Limb (tissue), 2 donors: Measurements from ENCODE around the gene CALN1.
"Not testable (repeated sequence)": the region's sequence is repeated elsewhere in the genome, so short reads cannot be mapped to it uniquely, and the experiment has no call there.

Source experiments
- DNase-seq, 2 donors: peaks; one replicate each; pipeline ENCODE4 v3.0.0-alpha.2; 2016; ENCODE audit errors: extremely low spot score in 2 of 2

Gene CALN1

DNA sequence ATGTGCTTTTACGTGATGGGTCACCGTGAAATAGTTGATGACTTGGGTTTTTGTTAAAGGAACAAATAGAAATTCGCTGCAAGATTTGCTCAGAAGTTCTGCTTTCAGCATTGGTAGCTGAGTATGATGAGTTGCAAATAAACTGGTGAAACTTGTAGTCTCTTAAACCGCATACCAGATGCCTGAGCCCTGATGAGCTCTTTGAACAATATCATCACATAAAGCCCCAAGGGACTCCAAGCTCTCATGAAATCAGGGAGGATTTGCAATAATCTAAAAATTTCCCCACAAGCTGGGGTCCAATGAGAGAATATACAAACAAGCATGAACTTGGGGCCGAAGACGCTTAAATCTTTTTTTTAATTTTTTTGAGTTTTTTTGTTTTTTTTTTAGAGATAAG lies 312.4 kb downstream of the CALN1 start:
- no peak for DNase-seq

DNA sequence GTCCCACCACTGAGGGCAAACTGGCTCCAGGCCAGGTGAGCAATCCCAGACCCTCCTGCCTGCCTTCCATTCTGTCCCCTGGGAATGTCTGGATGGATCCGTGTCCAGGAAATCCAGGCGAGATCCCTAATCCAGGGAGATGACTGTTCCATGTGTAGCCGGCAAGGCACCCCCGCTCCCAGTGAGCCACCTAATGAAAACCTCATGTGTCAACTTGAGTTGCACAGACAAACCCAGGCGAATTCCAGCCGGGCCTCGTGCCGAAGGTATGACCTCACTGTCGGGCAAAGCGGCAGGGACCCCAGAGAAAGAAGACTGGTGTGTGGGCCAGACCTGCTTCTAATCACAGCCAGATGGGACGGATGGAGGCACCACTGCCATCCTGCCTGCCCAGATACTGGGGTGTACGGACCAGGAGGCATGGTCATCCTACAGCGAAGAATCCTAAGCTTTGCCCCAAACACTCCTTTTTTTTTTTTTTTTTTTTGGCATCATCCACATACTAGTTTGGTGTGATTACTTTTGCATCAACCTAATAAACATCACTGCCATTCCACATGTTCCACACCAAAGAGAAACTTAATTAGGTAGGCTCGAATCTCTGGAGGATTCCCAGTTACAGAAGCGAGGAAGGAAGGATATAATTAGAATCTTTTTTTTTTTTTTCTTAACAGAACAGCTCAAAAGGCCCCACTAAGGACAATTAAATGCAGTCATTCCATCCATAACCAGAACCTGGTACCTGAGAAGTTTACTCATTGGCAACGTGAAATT lies 313.1 kb downstream of the CALN1 start:
- DNase-seq, result peak; percentile 7 to 77

DNA sequence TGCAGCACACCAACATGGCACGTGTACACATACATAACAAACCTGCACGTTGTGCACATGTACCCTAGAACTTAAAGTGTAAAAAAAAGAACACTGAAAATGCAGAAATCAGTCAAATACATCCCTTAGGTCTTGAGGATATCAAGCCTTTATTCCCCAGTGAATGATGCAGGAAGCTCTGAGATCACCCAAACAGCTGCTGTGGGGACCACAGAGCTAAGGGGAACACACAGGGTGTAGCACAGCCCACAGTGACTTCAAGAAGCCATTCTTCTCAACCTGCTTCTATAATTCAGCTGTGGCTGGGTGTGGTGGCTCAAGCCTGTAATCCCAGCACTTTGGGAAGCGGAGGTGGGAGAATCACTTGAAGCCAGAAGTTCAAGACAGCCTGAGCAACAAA lies 314.9 kb downstream of the CALN1 start:
- DNase-seq, result no peak

DNA sequence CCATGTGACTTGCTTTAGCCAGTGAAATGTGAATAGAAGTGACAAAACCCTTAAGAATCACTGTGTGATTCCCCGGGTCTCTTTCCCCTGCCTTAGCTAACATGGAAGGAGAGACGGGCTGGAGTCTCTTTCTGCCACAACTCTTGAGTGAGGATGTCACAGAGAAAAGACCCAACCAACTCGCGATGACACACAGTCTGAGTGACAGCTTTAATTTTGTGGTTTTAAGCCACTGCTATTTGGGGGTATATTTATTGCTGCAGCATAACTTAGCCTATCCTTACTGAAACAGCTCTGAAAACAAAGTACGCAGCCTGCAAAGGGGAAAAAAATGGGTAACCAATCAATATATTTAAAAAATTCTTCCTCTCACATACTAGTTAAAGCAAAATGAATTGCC lies 319.4 kb downstream of the CALN1 start:
- no peak for DNase-seq

DNA sequence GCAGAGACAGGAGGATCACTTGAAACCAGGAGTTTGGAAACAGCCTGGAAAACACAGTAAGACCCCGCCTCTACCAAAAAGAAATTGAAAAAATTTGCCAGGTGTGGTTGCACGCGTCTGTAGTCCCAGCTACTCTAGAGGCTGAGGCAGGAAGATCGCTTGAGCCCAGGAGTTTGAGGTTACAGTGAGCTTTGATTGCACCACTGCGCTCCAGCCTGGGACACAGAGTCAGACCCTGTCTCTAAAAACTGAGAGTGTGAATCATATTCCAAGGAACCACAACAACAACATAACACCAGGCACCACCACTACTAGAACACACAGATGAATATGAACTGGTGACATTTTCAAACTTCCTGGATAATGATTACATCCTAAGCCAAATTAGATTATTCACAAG lies 324.2 kb downstream of the CALN1 start:
- no peak for DNase-seq

DNA sequence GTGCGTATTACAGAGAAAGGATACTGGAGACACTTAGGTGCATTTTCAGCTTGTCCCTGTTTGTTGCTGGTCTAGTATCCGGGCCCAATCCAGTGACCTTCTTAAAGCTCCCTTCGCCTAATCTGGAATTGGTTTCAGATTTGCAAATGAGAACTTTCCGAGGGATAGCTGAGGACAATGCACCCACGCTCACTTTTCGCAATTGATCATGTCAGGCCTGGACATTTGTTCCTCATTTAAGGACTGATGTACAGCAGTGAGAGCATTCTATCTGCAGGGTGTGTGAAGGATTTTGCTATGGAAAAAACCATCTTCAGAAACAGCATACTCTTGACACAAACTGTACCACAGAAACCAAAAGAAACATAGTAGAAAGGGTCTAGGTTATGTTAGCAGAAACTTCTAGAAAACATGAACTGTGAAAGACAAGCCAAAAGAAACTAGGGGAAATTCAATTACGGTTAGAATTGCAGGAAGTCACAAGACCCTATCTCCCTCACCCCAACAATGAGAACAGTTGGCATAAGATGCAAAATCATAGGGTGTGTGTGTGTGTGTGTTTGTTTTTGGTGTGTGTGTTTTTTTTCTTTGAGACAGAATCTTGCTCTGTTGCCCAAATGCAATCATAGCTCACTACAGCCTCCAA lies 331.1 kb downstream of the CALN1 start:
- no peak for DNase-seq

DNA sequence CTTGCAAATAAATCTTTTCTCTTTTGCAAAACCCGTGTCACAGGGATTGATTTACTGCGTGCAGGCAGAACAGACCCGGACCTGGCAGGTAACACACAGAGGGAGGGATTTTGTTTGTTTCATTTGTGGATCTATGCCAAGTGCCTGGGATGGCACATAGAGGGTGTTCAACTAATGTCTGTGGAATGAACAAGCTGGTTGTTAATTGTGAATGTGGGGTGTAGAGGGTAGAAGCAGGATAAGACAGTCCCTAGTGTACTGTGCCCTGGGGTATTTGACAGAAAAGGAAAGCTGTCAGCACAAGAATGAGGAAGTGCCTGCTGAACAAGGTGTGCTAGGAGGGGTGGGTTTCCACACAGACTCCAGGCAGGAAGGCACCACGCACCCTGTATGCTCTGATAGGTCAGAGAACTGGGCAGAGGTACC lies 331.8 kb downstream of the CALN1 start:
- no peak for DNase-seq

DNA sequence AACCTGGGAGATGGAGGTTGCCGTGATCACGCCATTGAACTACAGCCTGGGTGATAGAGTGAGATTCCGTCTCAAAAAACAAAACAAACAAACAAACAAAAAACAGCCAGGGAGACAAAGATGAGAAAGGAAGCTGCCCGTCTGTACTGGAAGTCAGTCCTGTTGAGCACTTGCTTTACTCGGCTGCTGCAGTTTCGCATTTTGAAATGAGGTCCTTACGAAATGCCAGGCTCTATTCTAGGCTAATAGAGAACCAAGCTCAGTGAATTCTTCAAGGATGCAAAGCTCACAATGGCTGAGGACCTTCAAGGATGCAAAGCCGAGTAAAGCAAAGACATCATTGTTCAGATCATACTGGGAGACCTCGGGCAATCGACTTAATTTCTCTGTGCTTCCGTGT lies 333.3 kb downstream of the CALN1 start:
- no peak for DNase-seq

DNA sequence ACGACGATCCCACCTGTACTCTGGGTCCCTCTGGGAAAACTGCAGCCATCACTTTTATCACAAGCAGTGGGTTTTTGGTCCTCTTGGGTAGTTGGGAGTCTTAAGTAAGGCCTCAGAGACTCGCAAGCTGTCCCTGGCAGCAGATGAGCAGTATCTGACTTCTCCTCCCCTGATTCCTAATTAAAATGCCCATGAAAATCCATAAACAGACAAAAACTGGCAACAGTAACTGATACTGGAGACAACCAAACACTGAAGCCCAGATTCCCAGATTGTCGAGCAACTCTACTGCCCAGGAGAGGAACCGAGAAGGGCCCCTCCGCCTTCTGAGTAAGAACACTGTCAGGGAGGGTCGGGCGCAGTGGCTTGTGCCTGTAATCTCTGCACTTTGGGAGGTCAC lies 333.8 kb downstream of the CALN1 start:
- DNase-seq, result no peak

DNA sequence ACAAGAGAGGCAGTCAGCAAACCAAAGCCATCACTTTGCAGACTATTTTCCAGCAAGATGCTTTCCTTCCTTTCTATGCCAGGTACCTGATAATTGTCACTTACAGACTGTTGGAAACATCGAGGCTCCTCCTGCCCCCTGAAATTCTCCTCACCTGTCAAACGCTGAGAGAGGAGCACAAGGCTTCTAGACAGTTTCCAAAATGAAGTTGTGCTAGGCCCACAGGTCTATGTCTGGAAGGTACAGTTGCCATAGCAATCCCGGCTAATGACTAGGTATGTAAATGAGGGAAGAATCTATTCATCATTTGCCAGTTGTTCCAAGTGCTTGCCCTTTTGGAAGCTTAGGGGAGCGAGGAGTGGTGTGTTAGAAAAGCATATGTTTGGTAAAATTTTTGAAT lies 334.4 kb downstream of the CALN1 start:
- no peak for DNase-seq

DNA sequence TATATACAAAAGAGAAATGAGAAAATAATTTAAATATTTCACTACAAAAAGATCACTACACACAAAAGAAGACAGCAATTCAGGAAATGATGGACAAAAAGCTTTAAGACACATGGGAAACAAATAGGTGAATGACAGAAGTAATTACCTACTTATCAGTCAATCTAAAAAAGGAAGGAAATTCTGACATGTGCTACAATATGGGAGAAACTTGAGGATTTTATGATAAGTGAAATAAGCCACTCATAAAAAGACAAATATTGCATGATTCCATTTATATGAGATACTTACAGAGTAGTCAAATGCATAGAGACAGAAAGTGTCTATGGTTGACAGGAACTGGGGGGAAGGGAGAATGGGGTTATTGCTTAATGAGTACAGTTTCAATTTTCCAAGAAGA lies 339.2 kb downstream of the CALN1 start:
- no peak for DNase-seq

DNA sequence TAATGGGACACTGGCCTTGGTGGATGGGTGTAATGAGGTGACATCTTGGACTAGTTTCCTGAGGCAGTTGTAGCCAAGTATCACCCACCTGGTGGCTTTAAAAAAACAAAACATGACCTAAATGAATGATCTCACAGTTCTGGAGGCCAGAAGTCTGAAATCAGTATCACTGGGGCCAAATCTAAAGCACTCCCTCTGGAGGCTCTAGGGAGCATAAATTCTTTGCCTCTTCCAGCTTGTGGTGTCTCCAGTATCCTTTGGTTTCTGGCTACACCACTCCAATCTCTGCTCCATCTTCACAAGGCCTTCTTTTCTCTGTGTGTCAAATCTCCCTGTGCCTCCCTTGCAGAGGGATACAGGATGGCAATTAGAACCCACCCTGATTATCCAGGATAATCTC lies 342.9 kb downstream of the CALN1 start:
- no peak for DNase-seq

DNA sequence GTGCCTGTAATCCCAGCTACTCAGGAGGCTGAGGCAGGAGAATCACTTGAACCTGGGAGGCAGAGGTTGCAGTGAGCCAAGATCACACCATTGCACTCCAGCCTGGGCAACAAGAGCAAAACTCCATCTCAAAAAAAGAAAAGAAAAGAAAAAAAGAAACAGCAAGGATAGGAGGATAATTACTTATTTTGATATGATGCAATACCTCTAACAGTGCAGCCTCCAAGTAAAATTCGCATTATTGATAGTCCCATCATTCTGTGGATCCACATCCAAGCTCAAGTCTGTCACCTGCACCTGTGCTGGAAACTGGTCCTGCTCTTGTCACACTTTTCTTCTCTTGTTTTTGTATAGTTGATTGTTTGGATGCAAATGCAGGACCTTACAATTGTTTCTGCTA lies 346.4 kb downstream of the CALN1 start:
- not testable (repeated sequence) for DNase-seq

DNA sequence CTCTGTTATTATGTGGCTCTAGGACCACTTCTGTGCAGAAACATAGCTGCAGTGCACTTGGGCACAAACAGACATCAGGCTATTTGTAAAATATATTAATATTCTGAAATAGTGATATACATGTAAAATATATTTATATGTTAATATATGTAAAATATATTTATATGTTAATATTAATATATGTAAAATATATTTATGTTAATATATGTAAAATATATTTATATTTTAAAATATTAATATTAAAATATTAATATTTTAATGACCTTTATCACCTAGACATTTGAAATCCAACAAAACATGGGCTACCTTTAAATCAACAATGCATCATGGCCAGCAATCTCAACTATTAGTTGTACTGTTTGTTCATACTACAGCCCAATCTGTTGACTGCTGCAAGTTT lies 347.2 kb downstream of the CALN1 start:
- DNase-seq, result no peak

DNA sequence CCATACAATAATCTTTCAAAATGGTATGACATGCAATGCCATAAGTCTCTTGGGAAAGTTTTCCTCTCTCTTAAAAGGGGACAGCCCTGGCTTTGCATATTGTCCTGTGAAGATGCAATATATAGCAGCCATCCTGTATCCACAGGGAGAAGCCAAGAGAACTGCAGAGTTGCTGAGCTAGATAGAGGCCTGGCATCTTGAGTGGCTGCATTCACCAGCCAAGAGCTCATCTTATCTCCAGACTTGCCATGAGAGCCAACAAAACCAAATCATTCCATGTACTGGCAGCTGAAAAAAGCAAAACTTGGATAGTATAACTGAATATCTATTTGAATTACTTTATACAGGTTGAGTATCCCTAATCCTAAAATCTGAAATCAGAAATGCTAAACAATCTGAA lies 348.8 kb downstream of the CALN1 start:
- no peak for DNase-seq

DNA sequence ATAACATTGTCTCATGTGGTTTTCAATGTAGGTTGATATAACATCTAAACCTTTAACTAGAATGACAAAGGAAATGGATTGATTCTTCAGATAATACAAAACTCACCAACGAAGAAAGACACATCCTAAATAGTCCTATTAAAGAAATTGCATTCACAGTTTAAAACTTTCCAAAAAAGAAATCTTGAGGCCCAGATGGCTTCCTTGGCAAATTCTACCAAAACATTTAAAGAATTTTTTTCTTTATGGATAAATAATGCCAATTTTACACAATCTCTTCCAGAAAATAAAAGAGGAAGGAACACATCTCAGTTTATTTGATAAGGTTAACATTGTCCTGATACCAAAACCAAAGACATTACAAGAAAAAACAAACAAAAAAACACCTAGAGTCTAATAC lies 349.5 kb downstream of the CALN1 start:
- DNase-seq, result no peak

DNA sequence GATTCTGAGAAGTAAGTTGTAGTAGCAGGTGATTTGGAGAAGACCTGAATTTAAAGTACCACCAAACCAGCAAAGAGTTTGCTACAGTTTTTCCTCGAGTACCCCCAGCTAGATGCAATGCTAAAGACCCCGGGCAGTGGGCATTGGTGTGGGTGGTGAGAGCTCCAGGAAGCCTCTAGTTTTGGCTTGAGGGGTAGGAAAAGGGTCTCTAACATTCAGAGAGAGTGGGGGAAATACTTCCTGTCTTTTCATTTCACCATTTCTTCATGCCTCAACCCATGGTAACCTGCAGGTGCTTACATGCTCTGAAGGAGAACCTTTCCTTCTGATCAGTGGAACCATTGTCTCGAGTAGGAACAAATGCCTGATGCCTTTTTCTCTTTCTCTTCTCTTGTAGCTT lies 352.2 kb downstream of the CALN1 start:
- DNase-seq, result no peak

DNA sequence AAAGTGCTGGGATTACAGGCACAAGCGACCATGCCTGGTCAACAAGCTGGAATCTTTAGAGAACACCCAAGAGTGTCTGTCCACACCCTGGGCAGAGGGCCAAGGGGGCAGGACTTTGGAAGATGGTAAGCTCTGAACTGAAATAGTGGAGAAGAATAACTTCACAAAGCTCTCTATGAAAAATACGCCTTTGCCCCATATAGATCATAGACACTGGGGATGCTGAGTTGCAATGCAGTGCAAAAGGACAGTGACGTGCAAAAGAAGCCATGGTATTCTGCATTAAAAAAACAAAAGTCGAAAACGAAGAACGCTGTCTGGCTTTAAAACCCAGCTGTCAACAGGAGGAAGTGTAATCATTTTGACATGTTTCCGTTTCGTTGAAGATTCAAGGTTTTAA lies 353.6 kb downstream of the CALN1 start:
- no peak for DNase-seq

DNA sequence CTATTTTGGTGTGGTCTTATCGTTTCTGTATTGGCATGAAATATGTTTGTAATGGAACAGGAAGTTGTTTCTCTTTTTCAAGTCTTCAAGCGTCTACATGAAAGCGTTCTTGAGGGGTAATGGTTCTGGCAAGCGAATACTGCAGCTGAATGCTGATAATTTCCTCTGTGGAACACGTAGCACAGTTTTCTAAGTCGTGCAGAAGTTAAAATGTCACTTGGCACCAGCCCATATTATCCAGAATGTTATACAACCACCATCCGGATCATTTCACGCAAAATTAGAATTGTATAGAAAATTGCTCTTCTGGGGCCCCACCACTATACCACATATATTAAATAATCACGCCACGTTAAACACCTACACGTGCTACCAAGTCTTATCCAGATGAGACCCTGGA lies 354.3 kb downstream of the CALN1 start:
- no peak for DNase-seq

DNA sequence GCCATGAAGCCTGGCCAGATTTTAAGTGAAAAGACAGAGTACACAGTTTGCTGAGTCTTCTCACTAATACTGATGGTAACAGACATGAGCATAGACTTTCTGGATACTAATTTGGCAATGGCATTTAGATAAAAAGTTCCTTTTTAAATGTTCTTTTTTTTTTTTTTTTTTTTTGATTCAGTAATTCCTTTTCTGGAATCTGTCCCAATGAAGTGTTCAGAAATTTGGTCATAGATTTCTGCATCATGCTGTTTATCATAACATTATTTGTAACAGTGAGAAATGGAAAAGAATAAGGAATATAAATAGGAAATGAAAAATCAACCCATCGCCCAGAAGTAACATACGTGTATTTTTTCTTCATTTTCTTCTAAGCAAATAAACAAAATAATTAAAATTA lies 354.9 kb downstream of the CALN1 start:
- DNase-seq, result no peak

DNA sequence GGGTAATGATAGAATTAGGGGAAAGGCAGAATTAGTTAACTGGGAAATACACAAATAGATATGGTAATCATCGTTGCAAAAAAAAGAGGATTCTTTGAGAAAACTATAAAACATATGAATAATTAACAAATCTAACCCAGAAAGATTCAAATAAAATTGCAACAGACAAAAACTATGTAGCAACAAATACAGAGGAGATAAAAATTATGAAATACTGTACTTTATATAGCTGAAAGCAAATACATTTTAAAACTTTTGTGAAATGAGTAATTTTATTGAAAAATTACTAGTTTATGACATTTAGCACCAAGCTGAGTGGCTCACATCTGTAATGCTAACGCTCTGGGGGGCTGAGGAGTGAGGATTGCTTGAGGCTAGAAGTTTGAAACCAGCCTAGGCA lies 356.7 kb downstream of the CALN1 start:
- DNase-seq, result no peak

DNA sequence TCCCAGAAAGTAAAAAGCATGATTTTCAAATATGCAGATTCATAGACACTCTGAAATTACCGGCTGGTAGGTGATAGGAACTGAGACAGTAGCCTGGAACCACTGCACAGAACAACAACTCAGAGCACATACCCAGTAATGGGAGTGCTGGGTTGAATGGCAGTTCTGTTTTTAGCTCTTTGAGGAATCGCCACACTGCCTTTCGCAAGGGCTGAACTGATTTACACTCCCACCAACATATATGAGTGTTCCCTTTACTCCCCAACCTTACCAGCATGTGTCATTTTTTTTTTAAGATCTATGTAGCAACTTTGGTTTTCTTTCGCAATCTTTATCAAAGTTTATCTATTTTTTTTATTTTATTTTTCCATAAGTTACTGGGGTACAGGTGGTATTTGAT lies 358.8 kb downstream of the CALN1 start:
- no peak for DNase-seq

DNA sequence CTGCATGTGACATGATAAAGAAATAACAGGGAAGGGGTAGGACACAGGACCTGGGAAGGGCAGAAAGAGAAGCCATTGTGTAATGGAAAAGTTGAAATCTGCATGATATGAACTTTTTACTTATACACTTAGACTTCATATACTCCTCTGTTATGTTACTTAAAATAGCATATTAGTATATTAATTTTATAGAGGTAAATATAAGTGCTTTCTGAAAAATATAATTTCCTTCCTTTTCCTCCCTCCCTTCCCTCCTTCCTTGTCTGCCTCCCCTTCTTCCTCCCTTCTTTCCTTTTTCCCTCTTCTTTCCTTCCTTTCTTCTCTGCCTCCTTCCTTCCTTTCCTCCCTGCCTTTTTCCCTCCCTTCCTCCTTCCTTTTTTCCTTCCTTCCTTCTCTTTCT lies 363.7 kb downstream of the CALN1 start:
- no peak for DNase-seq
